Raji (cell line): ENCODE data around the gene ATXN7L1.

Experiments used
- POLR2A ChIP-seq: IDR thresholded peaks from 2 replicates; pipeline ENCODE4 v1.6.1; 2011; ENCODE audit warnings: low read depth, low read length, control low read depth; ENCODE audit not compliant: insufficient read depth

Gene ATXN7L1

GRCh38 chr7:105623378-105623777 is 253.0 kb downstream of the ATXN7L1 start:
- TF ChIP-seq POLR2A = no peak

- no peak for TF ChIP-seq POLR2A
Observed at GRCh38 chr7:105622106-105622731, 254.2 kb downstream of the ATXN7L1 start.

- no peak for TF ChIP-seq POLR2A
Observed at GRCh38 chr7:105621617-105622016, 254.8 kb downstream of the ATXN7L1 start.

GRCh38 chr7:105621176-105621575 is 255.2 kb downstream of the ATXN7L1 start:
- TF ChIP-seq POLR2A = no peak

GRCh38 chr7:105619590-105619989 is 256.8 kb downstream of the ATXN7L1 start:
- no peak for TF ChIP-seq POLR2A

- no peak for TF ChIP-seq POLR2A
Observed at GRCh38 chr7:105618016-105618296, 258.4 kb downstream of the ATXN7L1 start.

- no peak for TF ChIP-seq POLR2A
Observed at GRCh38 chr7:105617280-105618015, 259.0 kb downstream of the ATXN7L1 start.

- no peak for TF ChIP-seq POLR2A
Observed at GRCh38 chr7:105614341-105614840, 262.0 kb downstream of the ATXN7L1 start.

GRCh38 chr7:105613611-105614330 is 262.6 kb downstream of the ATXN7L1 start:
- TF ChIP-seq POLR2A = no peak

GRCh38 chr7:105612806-105613205 is 263.6 kb downstream of the ATXN7L1 start:
- TF ChIP-seq POLR2A = no peak

- no peak for TF ChIP-seq POLR2A
Observed at GRCh38 chr7:105611856-105612775, 264.3 kb downstream of the ATXN7L1 start.

- no peak for TF ChIP-seq POLR2A
Observed at GRCh38 chr7:105610165-105610930, 266.1 kb downstream of the ATXN7L1 start.

GRCh38 chr7:105602325-105603305 is 273.8 kb downstream of the ATXN7L1 start:
- TF ChIP-seq POLR2A = no peak

- TF ChIP-seq POLR2A = no peak
Observed at GRCh38 chr7:105600720-105601550, 275.5 kb downstream of the ATXN7L1 start.
